Caco-2 (cell line): ENCODE results near the gene SQOR. TPM values are rescaled to one million over a fixed set of nuclear protein-coding genes. Genes with fewer than 3 reads are reported as not detected.

ENCODE experiments used
- BruUV-seq: library from RNA; stranded (reverse); fragments of 400-500 nt; replicated peaks from 2 replicates; lab custom pipeline; 2021; lab: Mats Ljungman, UMichigan
- CTCF ChIA-PET: fragments of 300-600 bp; sonication (Branson Sonifier 250); formaldehyde crosslinking; loops from one replicate; lab custom pipeline; 2022; ENCODE audit warnings: antibody characterized with exemption; lab: Charles Lee
- POLR2A ChIA-PET: fragments of 300-600 bp; sonication (Branson Sonifier 250); formaldehyde crosslinking; loops from one replicate; lab custom pipeline; 2022; ENCODE audit warnings: antibody characterized with exemption; lab: Charles Lee
- DNase-seq, 2 experiments: peaks; one replicate each; pipeline versions ENCODE4 v3.0.0 to v3.0.0-alpha.2; 2020 to 2022
- H3K27me3 ChIP-seq: replicated peaks from 2 replicates; pipeline ENCODE4 v1.6.0; 2011; ENCODE audit warnings: low read length; ENCODE audit not compliant: control insufficient read depth, insufficient read depth
- H3K36me3 ChIP-seq: 2 replicates; pipeline ENCODE4 v1.5.1; 2011; ENCODE audit warnings: low read length; ENCODE audit not compliant: control insufficient read depth, insufficient read depth
- H3K4me1 ChIP-seq: fragments of 250-450 bp; sonication (Bioruptor Pico); 2 replicates; pipeline ENCODE4 v1.5.1; 2020; ENCODE audit warnings: mild to moderate bottlenecking
- H3K4me3 ChIP-seq: 2 replicates; pipeline ENCODE4 v1.5.1; 2011; ENCODE audit warnings: low read depth, mild to moderate bottlenecking, control low read depth, low read length
- H3K9me3 ChIP-seq: fragments of 250-450 bp; sonication (Bioruptor Pico); 2 replicates; pipeline ENCODE4 v1.5.1; 2020; ENCODE audit warnings: mild to moderate bottlenecking, moderate library complexity
- H3K27ac Mint-ChIP-seq: one replicate; pipeline ENCODE4 v1.8.0; 2022; ENCODE audit warnings: mixed read lengths; ENCODE audit not compliant: unreplicated experiment
- H3K27me3 Mint-ChIP-seq: one replicate; pipeline ENCODE4 v1.8.0; 2022; ENCODE audit warnings: mixed read lengths; ENCODE audit not compliant: insufficient read depth, unreplicated experiment
- H3K36me3 Mint-ChIP-seq: one replicate; pipeline ENCODE4 v1.8.0; 2022; ENCODE audit warnings: mild to moderate bottlenecking, mixed read lengths; ENCODE audit not compliant: insufficient read depth, unreplicated experiment
- H3K4me1 Mint-ChIP-seq: one replicate; pipeline ENCODE4 v1.8.0; 2022; ENCODE audit warnings: low read depth, mixed read lengths; ENCODE audit not compliant: unreplicated experiment
- H3K4me3 Mint-ChIP-seq: one replicate; pipeline ENCODE4 v1.8.0; 2022; ENCODE audit warnings: mild to moderate bottlenecking, moderate library complexity, mixed read lengths; ENCODE audit not compliant: unreplicated experiment
- H3K9me3 Mint-ChIP-seq: one replicate; pipeline ENCODE4 v1.8.0; 2022; ENCODE audit warnings: mixed read lengths; ENCODE audit not compliant: unreplicated experiment
- intact Hi-C: fragments of 100-400 bp; cut with micrococcal nuclease; formaldehyde crosslinking; loops from one replicate; pipeline ENCODE4 v1.10.0; 2022; ENCODE audit not compliant: unreplicated experiment
- total RNA-seq: library from RNA; stranded (reverse); gene quantifications from 2 replicates; pipeline ENCODE4 v1.2.3, GENCODE V29; 2022
- TF ChIP-seq, protein P1 (sequence below), 2 experiments: fragments of 200-600 bp in 1 of 2; IDR thresholded peaks; 1 replicate in 1 of 2; 2 replicates in 1 of 2; pipeline versions ENCODE4 v1.5.1 to v1.8.0; 2011 to 2022; ENCODE audit warnings: antibody characterized with exemption in 1 of 2, control low read depth in 1 of 2, inconsistent platforms in 1 of 2, low read depth in 1 of 2, low read length in 1 of 2, mild to moderate bottlenecking in 1 of 2, moderate library complexity in 1 of 2; ENCODE audit not compliant: insufficient read depth in 1 of 2, severe bottlenecking in 1 of 2, unreplicated experiment in 1 of 2

SQOR gene
- total RNA-seq, 1 experiment from 2014 or later = 5.0 TPM

DNA sequence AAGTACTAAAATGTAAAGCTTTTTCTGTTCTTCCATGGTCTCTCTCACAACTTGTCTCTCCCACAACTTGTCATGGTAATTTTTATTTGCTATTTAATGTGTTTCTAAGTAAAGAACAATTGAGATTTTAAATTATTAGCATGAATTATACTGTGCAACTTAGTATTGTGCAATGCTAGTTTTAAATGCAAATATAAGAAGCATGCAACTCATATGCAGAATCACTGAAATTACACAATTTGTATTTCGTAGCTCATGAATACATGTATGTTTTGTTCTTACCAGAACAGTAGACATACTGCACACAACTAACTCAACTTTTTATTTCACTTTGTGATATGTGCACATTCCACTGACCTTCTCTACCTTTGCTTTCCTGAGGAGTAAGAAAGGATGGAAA, 96.5 kb downstream of the SQOR start:
- CTCF ChIA-PET = no interaction called here
- no peaks in the 10 kb centered on the region for H3K9me3 ChIP-seq
- no peak for DNase-seq
- no TSS peak for BruUV-seq
- no peak overlapping the region for H3K4me3 ChIP-seq
- intact Hi-C loops = no loop called here
- H3K27me3 Mint-ChIP-seq = peaks cover 9% of the 10 kb centered on the region
- no peaks in the 10 kb centered on the region for H3K36me3 ChIP-seq
- H3K36me3 Mint-ChIP-seq = no peaks in the 10 kb centered on the region
- H3K4me1 ChIP-seq = no peaks in the 10 kb centered on the region
- TF ChIP-seq, protein P1, sequence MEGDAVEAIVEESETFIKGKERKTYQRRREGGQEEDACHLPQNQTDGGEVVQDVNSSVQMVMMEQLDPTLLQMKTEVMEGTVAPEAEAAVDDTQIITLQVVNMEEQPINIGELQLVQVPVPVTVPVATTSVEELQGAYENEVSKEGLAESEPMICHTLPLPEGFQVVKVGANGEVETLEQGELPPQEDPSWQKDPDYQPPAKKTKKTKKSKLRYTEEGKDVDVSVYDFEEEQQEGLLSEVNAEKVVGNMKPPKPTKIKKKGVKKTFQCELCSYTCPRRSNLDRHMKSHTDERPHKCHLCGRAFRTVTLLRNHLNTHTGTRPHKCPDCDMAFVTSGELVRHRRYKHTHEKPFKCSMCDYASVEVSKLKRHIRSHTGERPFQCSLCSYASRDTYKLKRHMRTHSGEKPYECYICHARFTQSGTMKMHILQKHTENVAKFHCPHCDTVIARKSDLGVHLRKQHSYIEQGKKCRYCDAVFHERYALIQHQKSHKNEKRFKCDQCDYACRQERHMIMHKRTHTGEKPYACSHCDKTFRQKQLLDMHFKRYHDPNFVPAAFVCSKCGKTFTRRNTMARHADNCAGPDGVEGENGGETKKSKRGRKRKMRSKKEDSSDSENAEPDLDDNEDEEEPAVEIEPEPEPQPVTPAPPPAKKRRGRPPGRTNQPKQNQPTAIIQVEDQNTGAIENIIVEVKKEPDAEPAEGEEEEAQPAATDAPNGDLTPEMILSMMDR (IDR thresholded peaks at IDR 0.05; ENCODE audit: insufficient read depth in 1 of 2, low read depth in 1 of 2, low read length in 1 of 2, severe bottlenecking in 1 of 2, unreplicated experiment in 1 of 2) = no peak
- POLR2A ChIA-PET = no interaction called here
- no peak overlapping the region for H3K27ac Mint-ChIP-seq
- H3K4me3 Mint-ChIP-seq = no peak overlapping the region
- H3K9me3 Mint-ChIP-seq = no peaks in the 10 kb centered on the region
- no peaks in the 10 kb centered on the region; the same call in 1 of the 2 replicates for H3K27me3 ChIP-seq
- no peaks in the 10 kb centered on the region for H3K4me1 Mint-ChIP-seq

DNA sequence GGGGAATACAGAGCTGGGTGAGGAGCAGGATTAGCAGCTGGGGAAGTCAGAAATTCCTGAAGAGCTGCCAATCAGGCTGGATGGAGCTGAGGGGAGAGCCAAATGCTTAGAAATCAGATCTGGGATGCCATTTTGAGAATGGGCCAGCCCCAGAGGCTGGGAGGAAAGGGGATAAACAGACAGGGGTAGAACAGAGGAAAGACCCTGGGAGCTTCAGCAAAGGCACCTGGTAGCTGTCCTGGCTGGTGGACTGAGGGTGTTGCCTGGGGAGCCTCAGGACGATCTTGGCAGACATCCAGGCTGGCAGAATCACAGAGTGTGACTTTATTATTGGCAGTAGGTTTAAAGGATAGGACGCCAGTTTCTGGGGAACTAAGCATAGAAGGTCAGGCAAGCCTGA, 97.8 kb downstream of the SQOR start:
- intact Hi-C loops = no loop called here
- ChIA-PET POLR2A (no interaction called here), CTCF (no interaction called here)
- Histone ChIP-seq H3K4me3 (no peak overlapping the region), H3K27me3 (no peaks in the 10 kb centered on the region; the same call in 1 of the 2 replicates), H3K9me3 (no peaks in the 10 kb centered on the region), H3K36me3 (no peaks in the 10 kb centered on the region), H3K4me1 (no peaks in the 10 kb centered on the region)
- Mint-ChIP-seq H3K36me3 (no peaks in the 10 kb centered on the region), H3K9me3 (no peaks in the 10 kb centered on the region), H3K27me3 (peaks cover 9% of the 10 kb centered on the region), H3K4me1 (no peaks in the 10 kb centered on the region), H3K4me3 (no peak overlapping the region), H3K27ac (no peak overlapping the region)
- TF ChIP-seq, protein P1 (IDR thresholded peaks at IDR 0.05; ENCODE audit: insufficient read depth in 1 of 2, low read depth in 1 of 2, low read length in 1 of 2, severe bottlenecking in 1 of 2, unreplicated experiment in 1 of 2) = no peak
- DNase-seq = no peak
- no TSS peak for BruUV-seq

DNA sequence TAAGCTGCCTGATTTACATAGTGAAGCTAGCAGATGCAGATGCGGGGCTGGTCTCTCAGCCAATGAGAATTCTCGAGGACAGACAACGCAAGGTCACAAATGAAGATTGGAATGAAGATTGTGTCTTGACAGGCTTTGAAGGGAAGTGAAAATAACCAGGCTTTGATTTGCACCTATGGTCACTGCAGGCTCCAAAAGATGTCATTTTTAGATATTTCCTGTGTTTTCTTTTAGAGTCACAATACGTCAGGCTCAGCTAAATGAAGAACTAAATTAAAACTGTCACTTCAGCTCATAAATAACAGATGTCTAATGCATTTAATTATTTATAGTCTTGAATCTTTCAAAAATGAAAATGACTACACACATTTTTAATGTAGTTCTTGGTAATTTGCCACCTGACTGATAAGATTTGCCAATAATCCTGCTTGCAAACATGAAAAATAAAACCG, 99.5 kb downstream of the SQOR start:
- POLR2A ChIA-PET = no interaction called here
- intact Hi-C loops = no loop called here
- no peaks in the 10 kb centered on the region for H3K9me3 Mint-ChIP-seq
- no peaks in the 10 kb centered on the region for H3K36me3 Mint-ChIP-seq
- H3K4me3 ChIP-seq = no peak overlapping the region
- no peak overlapping the region for H3K4me3 Mint-ChIP-seq
- DNase-seq = no peak
- no peaks in the 10 kb centered on the region; the same call in none of the 2 replicates for H3K27me3 ChIP-seq
- CTCF ChIA-PET = no interaction called here
- TF ChIP-seq, protein P1 (IDR thresholded peaks at IDR 0.05; ENCODE audit: insufficient read depth in 1 of 2, low read depth in 1 of 2, low read length in 1 of 2, severe bottlenecking in 1 of 2, unreplicated experiment in 1 of 2) = no peak
- no peaks in the 10 kb centered on the region for H3K36me3 ChIP-seq
- no peaks in the 10 kb centered on the region for H3K4me1 ChIP-seq
- no peaks in the 10 kb centered on the region for H3K9me3 ChIP-seq
- no peaks in the 10 kb centered on the region for H3K4me1 Mint-ChIP-seq
- H3K27ac Mint-ChIP-seq = no peak overlapping the region
- peaks cover 10% of the 10 kb centered on the region for H3K27me3 Mint-ChIP-seq
- BruUV-seq = no TSS peak

Other genes starting within 250 kb of the SQOR start
- 0.61 and 1.2 TPM in 2 replicates for gene SLC30A4, start 112.3 kb upstream of the SQOR start, total RNA-seq
- 37.0 and 40.3 TPM in 2 replicates for gene BLOC1S6, start 47.6 kb upstream of the SQOR start, total RNA-seq